ENCODE measurements around the gene PROCR. TPM values are rescaled to one million over a fixed set of nuclear protein-coding genes. Genes with fewer than 3 reads are reported as not detected.
A peak's percentile ranks its signal among the peaks of the same experiment; 100 is the strongest.

The PROCR gene
- total and polyA plus RNA-seq, 10 of the 15 experiments (the other 5 are each of a cell fraction or from before 2014, with no cell fraction given) = 0.12 to 0.78 (median 0.35) TPM; not detected in 2

DNA sequence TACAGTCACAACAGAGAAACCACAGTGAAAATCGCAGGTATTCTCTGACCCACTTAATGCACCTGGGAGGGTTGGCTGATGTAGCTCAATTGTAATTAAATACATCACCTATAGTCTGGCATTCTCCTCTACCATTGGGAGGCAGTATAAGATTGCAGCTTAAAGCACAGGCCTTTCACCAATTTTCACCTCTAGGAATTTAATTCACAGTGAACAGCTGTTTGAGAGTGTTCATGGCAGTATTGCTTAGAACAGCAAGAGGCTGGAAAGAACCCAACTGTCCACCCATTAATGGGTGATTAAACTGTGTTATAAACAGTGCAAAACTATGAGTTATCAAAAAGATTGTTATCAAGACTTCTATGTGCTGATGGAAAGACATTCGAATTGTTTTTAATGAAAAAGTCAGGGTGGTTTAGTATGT is 26.7 kb upstream of the PROCR start (continued):
- TF ChIP-seq, protein P1, sequence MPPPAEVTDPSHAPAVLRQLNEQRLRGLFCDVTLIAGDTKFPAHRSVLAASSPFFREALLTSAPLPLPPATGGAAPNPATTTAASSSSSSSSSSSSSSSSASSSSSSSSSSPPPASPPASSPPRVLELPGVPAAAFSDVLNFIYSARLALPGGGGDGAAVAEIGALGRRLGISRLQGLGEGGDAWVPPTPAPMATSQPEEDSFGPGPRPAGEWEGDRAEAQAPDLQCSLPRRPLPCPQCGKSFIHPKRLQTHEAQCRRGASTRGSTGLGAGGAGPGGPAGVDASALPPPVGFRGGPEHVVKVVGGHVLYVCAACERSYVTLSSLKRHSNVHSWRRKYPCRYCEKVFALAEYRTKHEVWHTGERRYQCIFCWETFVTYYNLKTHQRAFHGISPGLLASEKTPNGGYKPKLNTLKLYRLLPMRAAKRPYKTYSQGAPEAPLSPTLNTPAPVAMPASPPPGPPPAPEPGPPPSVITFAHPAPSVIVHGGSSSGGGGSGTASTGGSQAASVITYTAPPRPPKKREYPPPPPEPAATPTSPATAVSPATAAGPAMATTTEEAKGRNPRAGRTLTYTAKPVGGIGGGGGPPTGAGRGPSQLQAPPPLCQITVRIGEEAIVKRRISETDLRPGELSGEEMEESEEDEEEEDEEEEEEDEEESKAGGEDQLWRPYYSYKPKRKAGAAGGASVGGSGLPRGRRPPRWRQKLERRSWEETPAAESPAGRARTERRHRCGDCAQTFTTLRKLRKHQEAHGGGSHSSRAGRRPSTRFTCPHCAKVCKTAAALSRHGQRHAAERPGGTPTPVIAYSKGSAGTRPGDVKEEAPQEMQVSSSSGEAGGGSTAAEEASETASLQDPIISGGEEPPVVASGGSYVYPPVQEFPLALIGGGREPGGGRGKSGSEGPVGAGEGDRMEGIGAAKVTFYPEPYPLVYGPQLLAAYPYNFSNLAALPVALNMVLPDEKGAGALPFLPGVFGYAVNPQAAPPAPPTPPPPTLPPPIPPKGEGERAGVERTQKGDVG (CRISPR knock-in tag; IDR thresholded peaks at IDR 0.05) = no peak
- TF ChIP-seq, protein P2, sequence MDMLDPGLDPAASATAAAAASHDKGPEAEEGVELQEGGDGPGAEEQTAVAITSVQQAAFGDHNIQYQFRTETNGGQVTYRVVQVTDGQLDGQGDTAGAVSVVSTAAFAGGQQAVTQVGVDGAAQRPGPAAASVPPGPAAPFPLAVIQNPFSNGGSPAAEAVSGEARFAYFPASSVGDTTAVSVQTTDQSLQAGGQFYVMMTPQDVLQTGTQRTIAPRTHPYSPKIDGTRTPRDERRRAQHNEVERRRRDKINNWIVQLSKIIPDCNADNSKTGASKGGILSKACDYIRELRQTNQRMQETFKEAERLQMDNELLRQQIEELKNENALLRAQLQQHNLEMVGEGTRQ (IDR thresholded peaks at IDR 0.05; ENCODE audit: borderline replicate concordance, low read depth, low read length) = no peak
- TF ChIP-seq NR2F1 (conservative IDR thresholded peaks at IDR 0.05) = 0 out of 2 replicates have a peak, but pooled peaks have one; percentile 30
- peak; percentile 52; the same call in 1 of the 2 replicates for TF ChIP-seq SIN3A (IDR thresholded peaks at IDR 0.05; ENCODE audit: low read depth, low read length)
- no peak for TF ChIP-seq HDAC2 (IDR thresholded peaks at IDR 0.05)
- no peak for TF ChIP-seq CBX3 (IDR thresholded peaks at IDR 0.05; ENCODE audit: borderline replicate concordance, low read depth)

DNA sequence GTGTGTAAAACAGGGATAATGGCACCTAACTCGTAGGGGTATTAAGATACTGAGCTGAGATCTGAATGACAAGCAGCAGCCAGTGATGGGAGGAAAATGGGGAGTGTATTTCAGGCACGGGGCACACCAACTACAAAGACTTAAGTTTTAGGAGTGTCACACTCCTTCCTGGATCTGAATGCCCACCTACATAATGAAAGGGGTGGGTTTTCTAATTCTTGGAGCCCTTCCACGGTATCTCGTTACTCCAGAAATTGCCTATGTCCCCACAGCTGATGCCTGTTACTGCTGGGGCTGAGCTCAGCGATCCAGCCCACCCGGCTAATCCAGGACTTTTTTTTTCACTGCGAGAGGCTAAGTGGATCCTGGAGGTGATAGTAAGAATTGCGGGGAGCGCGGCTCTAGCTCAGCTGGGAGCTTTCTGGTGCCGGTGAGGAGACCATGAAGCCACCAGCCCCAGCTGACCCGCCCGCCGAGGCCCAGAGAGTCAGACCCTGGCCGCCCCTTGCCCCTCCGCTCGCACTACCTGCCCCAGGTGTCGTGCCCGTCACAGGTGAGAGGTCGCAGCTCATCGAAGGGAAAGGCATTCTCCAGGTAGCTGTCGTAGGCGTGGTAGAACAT is 25.5 kb upstream of the PROCR start:
- H3K36me3 ChIP-seq (ENCODE audit: control insufficient read depth in 2 of 2, insufficient read depth in 2 of 2, low read length in 1 of 2) = peaks cover 0 to 4% of the 10 kb centered on the region in 2 experiments; a peak in 1 of 4 replicates
- peaks cover 11% of the 10 kb centered on the region for H3K79me2 ChIP-seq (ENCODE audit: control insufficient read depth, insufficient read depth, low read length)
- DNase-seq (ENCODE audit: low read depth, low spot score) (no peak), ATAC-seq (peak; percentile 34), FAIRE-seq (no peak)
- ChIA-PET RAD21 (ENCODE audit: unreplicated experiment) (interaction anchor here (0.6 to 3.3 kb wide), 12 partner anchors 19 to 321 kb away, joined by 3 to 14 read pairs (median 4); partner anchors contain the start of genes CEP250, EIF6 and NCOA6), CTCF (interaction anchor here (0.6 to 5.7 kb wide), 17 partner anchors 16 to 313 kb away, joined by 3 to 98 read pairs (median 4); partner anchors contain the start of genes ACSS2, GGT7 and TRPC4AP), POLR2A (interaction anchor here (1.0 to 1.2 kb wide), 2 partner anchors 50 to 271 kb away, joined by 3 to 4 read pairs; partner anchors contain the start of gene ACSS2), SMC1A (ENCODE audit: uncharacterized antibody, unreplicated experiment) (interaction anchor here (0.7 to 2.2 kb wide), 11 partner anchors 9 to 426 kb away, joined by 3 to 13 read pairs (median 4); partner anchors contain the start of gene EIF6)
- peak overlapping the region; percentile 100 for H2AFZ ChIP-seq (ENCODE audit: control insufficient read depth, low read depth, low read length)
- 7% methylated on average over 23 of the region's 23 CpGs for WGBS (ENCODE audit: insufficient coverage, insufficient replicate concordance, low lambda C conversion rate, missing lambda C conversion rate)
- TSS peak; percentile 56 for BruUV-seq (replicated peaks)
- no peaks in the 10 kb centered on the region for H4K20me1 ChIP-seq (ENCODE audit: control insufficient read depth, insufficient read depth)
- H3K9me3 ChIP-seq (replicated peaks; ENCODE audit: control insufficient read depth, insufficient read depth, low read length) = no peaks in the 10 kb centered on the region
- H3K27ac ChIP-seq (ENCODE audit: control insufficient read depth, insufficient read depth) = peak overlapping the region; percentile 69
- in situ Hi-C loops (cut with MboI) = loop anchor here (5.0 to 10.0 kb wide), 2 partner anchors 121 to 298 kb away; no protein-coding TSS in a partner anchor
- H3K27me3 ChIP-seq (replicated peaks in 1 of 2; ENCODE audit: control insufficient read depth in 2 of 2, insufficient read depth in 2 of 2, low read length in 1 of 2) = no peaks in the 10 kb centered on the region
- intact Hi-C loops (cut with micrococcal nuclease; ENCODE audit: unreplicated experiment) = loop anchor here (10.0 kb wide), 1 partner anchor 298 kb away; no protein-coding TSS in a partner anchor
- H3K4me3 ChIP-seq = peak overlapping the region; percentile 88
- peaks cover 13% of the 10 kb centered on the region for H3K4me1 ChIP-seq (ENCODE audit: control insufficient read depth, insufficient read depth, low read length)
- H3K4me2 ChIP-seq (ENCODE audit: control insufficient read depth, insufficient read depth) = peak overlapping the region; percentile 65
- H3K9ac ChIP-seq (ENCODE audit: control insufficient read depth, insufficient read depth, low read length) = peak overlapping the region; percentile 91
- TF ChIP-seq ZSCAN29 (IDR thresholded peaks at IDR 0.05) = no peak
- no peak for TF ChIP-seq SMAD1 (IDR thresholded peaks at IDR 0.05; ENCODE audit: low read depth, partially characterized antibody)
- TF ChIP-seq, protein P3, sequence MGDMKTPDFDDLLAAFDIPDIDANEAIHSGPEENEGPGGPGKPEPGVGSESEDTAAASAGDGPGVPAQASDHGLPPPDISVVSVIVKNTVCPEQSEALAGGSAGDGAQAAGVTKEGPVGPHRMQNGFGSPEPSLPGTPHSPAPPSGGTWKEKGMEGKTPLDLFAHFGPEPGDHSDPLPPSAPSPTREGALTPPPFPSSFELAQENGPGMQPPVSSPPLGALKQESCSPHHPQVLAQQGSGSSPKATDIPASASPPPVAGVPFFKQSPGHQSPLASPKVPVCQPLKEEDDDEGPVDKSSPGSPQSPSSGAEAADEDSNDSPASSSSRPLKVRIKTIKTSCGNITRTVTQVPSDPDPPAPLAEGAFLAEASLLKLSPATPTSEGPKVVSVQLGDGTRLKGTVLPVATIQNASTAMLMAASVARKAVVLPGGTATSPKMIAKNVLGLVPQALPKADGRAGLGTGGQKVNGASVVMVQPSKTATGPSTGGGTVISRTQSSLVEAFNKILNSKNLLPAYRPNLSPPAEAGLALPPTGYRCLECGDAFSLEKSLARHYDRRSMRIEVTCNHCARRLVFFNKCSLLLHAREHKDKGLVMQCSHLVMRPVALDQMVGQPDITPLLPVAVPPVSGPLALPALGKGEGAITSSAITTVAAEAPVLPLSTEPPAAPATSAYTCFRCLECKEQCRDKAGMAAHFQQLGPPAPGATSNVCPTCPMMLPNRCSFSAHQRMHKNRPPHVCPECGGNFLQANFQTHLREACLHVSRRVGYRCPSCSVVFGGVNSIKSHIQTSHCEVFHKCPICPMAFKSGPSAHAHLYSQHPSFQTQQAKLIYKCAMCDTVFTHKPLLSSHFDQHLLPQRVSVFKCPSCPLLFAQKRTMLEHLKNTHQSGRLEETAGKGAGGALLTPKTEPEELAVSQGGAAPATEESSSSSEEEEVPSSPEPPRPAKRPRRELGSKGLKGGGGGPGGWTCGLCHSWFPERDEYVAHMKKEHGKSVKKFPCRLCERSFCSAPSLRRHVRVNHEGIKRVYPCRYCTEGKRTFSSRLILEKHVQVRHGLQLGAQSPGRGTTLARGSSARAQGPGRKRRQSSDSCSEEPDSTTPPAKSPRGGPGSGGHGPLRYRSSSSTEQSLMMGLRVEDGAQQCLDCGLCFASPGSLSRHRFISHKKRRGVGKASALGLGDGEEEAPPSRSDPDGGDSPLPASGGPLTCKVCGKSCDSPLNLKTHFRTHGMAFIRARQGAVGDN (IDR thresholded peaks at IDR 0.05) = no peak
- TF ChIP-seq ZNF24 (IDR thresholded peaks at IDR 0.05) = no peak
- TF ChIP-seq SRF (IDR thresholded peaks at IDR 0.05; ENCODE audit: low read depth in 2 of 2, low read length in 2 of 2) = no peak

Data from GM12878 (cell line).